ENCODE data around the gene SMURF1. TPM values are rescaled to one million over a fixed set of nuclear protein-coding genes. Genes with fewer than 3 reads are reported as not detected.
A peak's percentile ranks its signal among the peaks of the same experiment; 100 is the strongest.

SMURF1 gene
- total RNA-seq, 1 donor from 2014 or later: 51.3 TPM

DNA sequence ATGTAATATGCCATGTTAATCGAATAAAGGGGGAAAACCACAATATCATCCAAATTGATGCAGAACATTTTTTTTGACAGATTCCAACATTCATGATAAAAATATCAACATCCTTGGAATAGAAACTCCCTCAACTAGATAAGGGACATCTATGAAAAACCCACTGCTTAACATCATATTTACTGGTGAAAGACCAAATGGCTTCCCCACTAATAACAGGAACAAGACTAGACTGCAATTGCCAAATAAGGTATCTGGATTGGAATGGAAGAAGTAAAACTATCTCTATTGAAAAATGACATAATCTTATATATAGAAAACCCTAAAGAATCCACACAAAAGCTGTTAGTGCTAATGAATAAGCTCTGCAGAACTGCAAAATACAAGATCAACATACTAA lies 27.8 kb downstream of the SMURF1 start:
- Histone ChIP-seq H3K4me3 (ENCODE audit: low read depth, low read length) (no peak overlapping the region), H3K27me3 (ENCODE audit: control insufficient read depth, insufficient read depth, low read length) (no peaks in the 10 kb centered on the region), H3K36me3 (ENCODE audit: control insufficient read depth, insufficient read depth, low read length) (peaks cover 1% of the 10 kb centered on the region)
- TF ChIP-seq, protein P1, sequence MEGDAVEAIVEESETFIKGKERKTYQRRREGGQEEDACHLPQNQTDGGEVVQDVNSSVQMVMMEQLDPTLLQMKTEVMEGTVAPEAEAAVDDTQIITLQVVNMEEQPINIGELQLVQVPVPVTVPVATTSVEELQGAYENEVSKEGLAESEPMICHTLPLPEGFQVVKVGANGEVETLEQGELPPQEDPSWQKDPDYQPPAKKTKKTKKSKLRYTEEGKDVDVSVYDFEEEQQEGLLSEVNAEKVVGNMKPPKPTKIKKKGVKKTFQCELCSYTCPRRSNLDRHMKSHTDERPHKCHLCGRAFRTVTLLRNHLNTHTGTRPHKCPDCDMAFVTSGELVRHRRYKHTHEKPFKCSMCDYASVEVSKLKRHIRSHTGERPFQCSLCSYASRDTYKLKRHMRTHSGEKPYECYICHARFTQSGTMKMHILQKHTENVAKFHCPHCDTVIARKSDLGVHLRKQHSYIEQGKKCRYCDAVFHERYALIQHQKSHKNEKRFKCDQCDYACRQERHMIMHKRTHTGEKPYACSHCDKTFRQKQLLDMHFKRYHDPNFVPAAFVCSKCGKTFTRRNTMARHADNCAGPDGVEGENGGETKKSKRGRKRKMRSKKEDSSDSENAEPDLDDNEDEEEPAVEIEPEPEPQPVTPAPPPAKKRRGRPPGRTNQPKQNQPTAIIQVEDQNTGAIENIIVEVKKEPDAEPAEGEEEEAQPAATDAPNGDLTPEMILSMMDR (IDR thresholded peaks at IDR 0.05; ENCODE audit: insufficient read depth, low read length, poor library complexity, severe bottlenecking): no peak
- DNase-seq (ENCODE audit: low read depth): no peak

DNA sequence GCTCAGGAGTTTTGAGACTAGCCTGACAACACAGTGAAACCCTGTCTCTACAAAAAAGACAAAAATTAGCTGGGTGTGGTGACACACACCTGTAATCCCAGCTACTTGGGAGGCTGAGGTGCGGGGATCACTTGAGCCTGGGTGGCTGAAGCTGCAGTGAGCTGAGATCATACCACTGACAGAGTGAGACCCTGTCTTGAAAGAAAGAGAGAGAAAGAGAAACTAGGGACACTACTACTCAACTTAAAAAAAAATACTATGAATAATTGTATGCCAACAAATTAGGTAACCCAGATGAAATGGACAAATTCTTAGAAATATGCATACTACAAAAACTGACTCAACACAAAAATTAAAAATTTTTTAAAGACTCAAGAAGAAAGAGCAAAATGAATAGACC lies 28.5 kb downstream of the SMURF1 start:
- DNase-seq (ENCODE audit: low read depth): no peak
- Histone ChIP-seq H3K27me3 (ENCODE audit: control insufficient read depth, insufficient read depth, low read length) (no peaks in the 10 kb centered on the region), H3K36me3 (ENCODE audit: control insufficient read depth, insufficient read depth, low read length) (peaks cover 1% of the 10 kb centered on the region), H3K4me3 (ENCODE audit: low read depth, low read length) (no peak overlapping the region)
- TF ChIP-seq, protein P1 (IDR thresholded peaks at IDR 0.05; ENCODE audit: insufficient read depth, low read length, poor library complexity, severe bottlenecking): no peak

DNA sequence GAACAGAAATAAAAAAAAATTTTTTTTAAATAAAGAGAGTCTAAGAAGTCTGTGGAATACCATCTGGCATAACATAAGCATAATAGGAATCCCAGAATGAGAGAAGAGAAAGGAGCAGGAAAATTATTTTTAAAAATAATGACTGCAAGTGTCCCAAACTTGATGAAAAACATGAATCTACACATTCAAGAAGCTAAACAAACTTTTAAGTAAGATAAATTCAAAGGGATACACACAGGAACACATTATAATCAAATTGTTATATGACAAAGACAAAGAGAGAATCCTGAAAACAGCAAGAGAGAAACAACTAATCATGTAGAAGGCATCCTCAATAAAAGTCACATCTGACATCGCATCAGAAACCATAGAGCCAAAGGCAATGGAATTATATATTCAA lies 30.9 kb downstream of the SMURF1 start:
- no peaks in the 10 kb centered on the region for H3K27me3 ChIP-seq (ENCODE audit: control insufficient read depth, insufficient read depth, low read length)
- H3K4me3 ChIP-seq (ENCODE audit: low read depth, low read length): no peak overlapping the region
- DNase-seq (ENCODE audit: low read depth): no peak
- H3K36me3 ChIP-seq (ENCODE audit: control insufficient read depth, insufficient read depth, low read length): no peaks in the 10 kb centered on the region
- TF ChIP-seq, protein P1 (IDR thresholded peaks at IDR 0.05; ENCODE audit: insufficient read depth, low read length, poor library complexity, severe bottlenecking): no peak

DNA sequence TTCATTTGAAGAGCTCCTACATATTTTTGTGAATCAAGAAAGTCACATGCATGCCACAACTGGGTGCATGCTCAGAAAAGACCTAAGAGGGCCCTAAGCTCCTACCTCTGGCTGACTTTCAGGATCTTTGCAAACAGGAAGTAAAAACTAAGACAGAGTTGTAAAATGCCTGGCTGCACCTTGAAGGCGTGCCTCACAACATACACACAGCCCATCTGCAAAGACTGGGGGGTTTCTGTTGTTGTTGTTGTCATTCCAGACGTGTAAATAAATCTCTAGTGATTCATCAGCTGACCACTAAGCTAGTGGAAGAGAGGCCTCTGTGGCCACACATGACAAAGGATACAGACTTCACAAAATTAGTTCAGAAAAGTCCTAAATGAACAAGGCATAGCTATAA lies 31.8 kb downstream of the SMURF1 start:
- Histone ChIP-seq H3K27me3 (ENCODE audit: control insufficient read depth, insufficient read depth, low read length) (no peaks in the 10 kb centered on the region), H3K4me3 (ENCODE audit: low read depth, low read length) (no peak overlapping the region), H3K36me3 (ENCODE audit: control insufficient read depth, insufficient read depth, low read length) (no peaks in the 10 kb centered on the region)
- TF ChIP-seq, protein P1 (IDR thresholded peaks at IDR 0.05; ENCODE audit: insufficient read depth, low read length, poor library complexity, severe bottlenecking): no peak
- DNase-seq (ENCODE audit: low read depth): peak; percentile 53

DNA sequence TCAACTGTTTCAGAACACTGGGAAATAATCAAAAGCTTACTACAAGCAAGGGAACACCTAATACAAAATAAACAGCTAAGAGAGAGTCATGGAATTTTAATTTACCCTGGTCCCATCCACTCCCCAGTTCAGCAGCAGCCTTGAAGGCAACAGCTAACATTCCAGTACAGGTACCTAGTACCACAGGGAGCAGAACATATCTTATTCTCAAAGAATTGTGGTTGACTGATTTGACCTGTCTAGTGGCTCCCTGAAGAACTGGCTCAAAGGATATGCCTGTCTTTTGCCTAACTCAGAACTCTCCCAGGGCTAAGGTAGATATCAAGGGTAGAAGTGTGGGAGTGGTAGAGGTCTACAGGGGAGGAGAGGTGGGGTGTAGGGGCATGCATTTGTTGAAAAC lies 32.3 kb downstream of the SMURF1 start:
- H3K4me3 ChIP-seq (ENCODE audit: low read depth, low read length): no peak overlapping the region
- TF ChIP-seq, protein P1 (IDR thresholded peaks at IDR 0.05; ENCODE audit: insufficient read depth, low read length, poor library complexity, severe bottlenecking): no peak
- H3K36me3 ChIP-seq (ENCODE audit: control insufficient read depth, insufficient read depth, low read length): no peaks in the 10 kb centered on the region
- DNase-seq (ENCODE audit: low read depth): no peak
- no peaks in the 10 kb centered on the region for H3K27me3 ChIP-seq (ENCODE audit: control insufficient read depth, insufficient read depth, low read length)

All from kidney epithelial cell (primary cell).